HG03097 (cell line): ENCODE measurements around the gene FAM200B.
"Not testable (repeated sequence)": the region's sequence is repeated elsewhere in the genome, so short reads cannot be mapped to it uniquely, and the experiment has no call there.

Source experiments
- ATAC-seq: cut with Tn5 transposase; IDR thresholded peaks from one replicate; pipeline ENCODE4 v1.9.1; 2021; ENCODE audit not compliant: unreplicated experiment, low FRiP score

Gene FAM200B

DNA sequence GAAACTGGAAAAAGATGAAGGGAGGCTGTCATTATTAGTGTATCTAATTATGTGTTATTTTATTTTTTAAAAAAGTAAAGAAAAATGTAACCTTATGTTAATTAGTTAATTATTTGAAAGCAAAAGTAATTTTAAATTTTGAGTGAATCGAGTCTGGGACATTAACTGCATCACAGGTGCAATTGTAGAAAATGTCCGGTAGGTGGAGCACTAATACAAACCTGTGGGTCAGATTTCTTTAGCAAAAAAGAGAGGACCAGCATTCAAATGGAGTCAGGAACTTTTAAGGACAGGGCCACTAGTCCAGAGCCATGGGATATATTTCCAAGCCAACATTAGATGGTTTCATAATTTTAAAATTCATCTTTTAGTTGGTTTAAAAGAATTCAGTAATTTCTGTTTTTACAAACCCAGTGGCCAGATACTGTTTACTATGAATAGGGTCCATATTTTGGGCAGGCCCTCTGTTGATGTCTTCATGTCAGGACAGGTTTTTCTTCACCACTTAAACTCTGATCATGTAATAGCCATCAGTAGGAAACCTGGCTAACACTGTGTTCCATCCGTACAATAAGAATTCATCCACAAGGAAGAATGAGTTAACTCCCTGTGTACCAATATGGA lies 48.4 kb downstream of the FAM200B start:
- ATAC-seq, result no peak

DNA sequence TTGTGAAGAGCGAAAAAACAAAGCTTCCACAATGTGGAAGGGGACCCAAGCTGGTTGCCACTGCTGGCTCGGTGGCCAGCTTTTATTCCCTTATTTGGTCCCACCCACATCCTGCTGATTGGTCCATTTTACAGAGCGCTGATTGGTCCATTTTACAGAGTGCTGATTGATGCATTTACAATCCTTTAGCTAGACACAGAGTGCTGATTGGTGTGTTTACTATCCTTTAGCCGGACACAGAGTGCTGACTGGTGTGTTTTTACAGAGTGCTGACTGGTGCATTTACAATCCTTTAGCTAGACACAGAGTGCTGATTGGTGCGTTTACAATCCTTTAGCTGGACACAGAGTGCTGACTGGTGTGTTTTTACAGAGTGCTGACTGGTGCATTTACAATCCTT lies 51.4 kb downstream of the FAM200B start:
- ATAC-seq, result not testable (repeated sequence)

DNA sequence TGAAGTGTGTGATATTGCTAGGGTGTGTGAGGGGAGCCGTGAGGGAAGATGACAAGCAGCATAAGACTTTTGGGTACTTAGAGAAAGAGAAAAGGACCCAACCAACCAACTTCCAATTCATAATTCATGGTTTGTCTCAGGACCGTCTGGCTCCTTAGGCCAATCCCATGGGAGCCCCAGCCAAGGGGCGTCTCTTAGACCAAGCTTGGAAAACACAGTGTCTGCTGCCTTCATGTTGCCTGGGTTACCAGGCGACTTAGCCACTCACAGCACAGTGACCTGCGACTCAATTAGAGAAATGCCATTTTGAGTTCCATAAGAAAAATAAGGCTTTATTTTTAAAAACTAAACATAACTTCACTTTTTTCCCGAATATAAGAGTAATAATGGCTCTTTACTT lies 53.9 kb downstream of the FAM200B start:
- ATAC-seq, result no peak

DNA sequence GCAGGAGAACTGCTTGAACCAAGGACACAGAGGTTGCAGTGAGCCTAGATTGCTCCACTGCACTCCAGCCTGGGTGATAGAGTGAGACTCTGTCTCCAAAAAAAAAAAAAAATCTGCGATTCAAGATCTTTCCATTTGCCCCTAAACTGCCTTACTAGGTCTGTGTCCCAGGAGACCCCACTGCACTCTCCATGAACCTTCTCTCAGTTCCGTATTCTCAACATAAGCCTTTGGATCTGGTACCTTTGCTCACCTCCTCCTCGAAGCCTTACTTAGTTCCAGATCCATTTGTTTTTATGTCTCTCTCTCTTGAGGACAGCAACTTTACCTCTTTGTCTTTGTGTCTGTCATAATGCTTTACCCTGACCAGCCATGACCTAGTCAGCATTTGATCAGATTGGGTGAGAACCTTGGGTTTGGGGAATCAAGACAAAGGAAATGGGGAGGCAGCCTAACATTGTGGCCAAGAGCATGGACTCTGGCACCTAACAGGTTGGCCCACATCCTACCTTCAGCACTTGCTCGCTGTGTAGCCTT lies 55.0 kb downstream of the FAM200B start:
- ATAC-seq, result no peak

DNA sequence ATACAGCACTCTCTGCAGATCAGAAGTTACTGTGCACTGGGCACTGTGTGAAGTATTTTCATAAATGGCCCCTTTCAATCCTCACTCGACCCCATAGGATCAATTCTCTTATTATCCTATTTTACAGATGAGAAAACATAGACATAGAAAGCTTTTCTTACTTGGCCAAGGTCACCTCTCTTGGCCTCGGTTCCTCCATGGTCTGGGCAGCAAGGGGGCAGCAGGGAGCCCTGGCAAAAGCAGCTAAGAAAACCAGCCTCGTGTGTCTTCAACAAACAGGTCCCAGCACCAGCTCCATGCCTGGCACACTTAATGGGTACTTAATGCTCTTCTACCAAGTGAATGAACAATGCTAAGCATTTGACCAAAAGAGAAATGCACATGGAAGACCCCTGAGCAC lies 55.6 kb downstream of the FAM200B start:
- ATAC-seq, result no peak

DNA sequence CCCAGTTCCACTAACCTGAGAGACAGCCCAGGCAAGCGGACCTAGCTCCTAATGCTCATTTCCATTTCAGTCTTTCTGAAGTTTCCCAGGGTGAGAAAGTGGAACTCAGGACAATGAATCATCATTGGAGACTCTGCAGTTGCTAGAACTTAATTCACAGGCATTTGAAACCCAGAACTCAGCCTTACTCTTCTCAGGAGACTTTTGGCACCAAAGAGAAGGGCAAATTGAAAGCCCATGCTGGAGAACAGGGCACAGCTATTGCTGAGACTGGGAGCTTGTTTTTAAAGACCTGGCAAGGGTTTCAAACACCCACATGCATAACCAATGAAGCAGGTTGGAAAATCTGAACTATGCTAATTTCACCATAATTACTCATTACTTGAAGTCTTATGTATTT lies 57.2 kb downstream of the FAM200B start:
- no peak for ATAC-seq
